SKM-1 treated with dmso at 0.1 percent for 144 hours (cell line): ENCODE data around the gene MRPL38.

Source experiments
- DNase-seq: peaks from one replicate; lab custom pipeline; 2025; ENCODE audit not compliant: unreplicated experiment; lab: John Stamatoyannopoulos, UW

The MRPL38 gene

GRCh38 chr17:75920045-75920560 lies 15.4 kb upstream of the MRPL38 start:
- DNase-seq, result no peak

- DNase-seq, result no peak
Measured at GRCh38 chr17:75919611-75920010, 14.9 kb upstream of the MRPL38 start.

- DNase-seq, result no peak
Measured at GRCh38 chr17:75917917-75918445, 13.3 kb upstream of the MRPL38 start.

GRCh38 chr17:75917141-75917916 lies 12.6 kb upstream of the MRPL38 start:
- no peak for DNase-seq

- no peak for DNase-seq
Measured at GRCh38 chr17:75915268-75915667, 10.6 kb upstream of the MRPL38 start.

GRCh38 chr17:75914643-75915267 lies 10.1 kb upstream of the MRPL38 start:
- DNase-seq, result no peak

- no peak for DNase-seq
Measured at GRCh38 chr17:75913537-75914210, 9.0 kb upstream of the MRPL38 start.

GRCh38 chr17:75910699-75911098 lies 6.0 kb upstream of the MRPL38 start:
- no peak for DNase-seq

- no peak for DNase-seq
Measured at GRCh38 chr17:75909812-75910274, 5.2 kb upstream of the MRPL38 start.

- no peak for DNase-seq
Measured at GRCh38 chr17:75909051-75909811, 4.5 kb upstream of the MRPL38 start.

- no peak for DNase-seq
Measured at GRCh38 chr17:75908201-75908600, 3.5 kb upstream of the MRPL38 start.

- no peak for DNase-seq
Measured at GRCh38 chr17:75906143-75906884, 1.6 kb upstream of the MRPL38 start.

- DNase-seq, result no peak
Measured at GRCh38 chr17:75902406-75902805, 2.3 kb downstream of the MRPL38 start.

- no peak for DNase-seq
Measured at GRCh38 chr17:75901727-75902126, 3.0 kb downstream of the MRPL38 start.

- no peak for DNase-seq
Measured at GRCh38 chr17:75900691-75901533, 3.8 kb downstream of the MRPL38 start.

GRCh38 chr17:75899767-75900468 lies 4.8 kb downstream of the MRPL38 start:
- no peak for DNase-seq

- DNase-seq, result no peak
Measured at GRCh38 chr17:75899353-75899752, 5.3 kb downstream of the MRPL38 start.

GRCh38 chr17:75898791-75899190 lies 5.9 kb downstream of the MRPL38 start:
- no peak for DNase-seq

- DNase-seq, result no peak
Measured at GRCh38 chr17:75898065-75898464, 6.6 kb downstream of the MRPL38 start.
